NCI-H128 (cell line): ENCODE data around the gene PAK1.
"Not testable (repeated sequence)": the region's sequence is repeated elsewhere in the genome, so short reads cannot be mapped to it uniquely, and the experiment has no call there.

ENCODE experiments used
- DNase-seq: peaks from one replicate; lab custom pipeline; 2025; ENCODE audit not compliant: unreplicated experiment; lab: John Stamatoyannopoulos, UW

PAK1 gene

GRCh38 chr11:77407613-77408012 lies 66.3 kb downstream of the PAK1 start:
- DNase-seq = no peak

GRCh38 chr11:77406396-77406795 lies 67.5 kb downstream of the PAK1 start:
- no peak for DNase-seq

- DNase-seq = no peak
These were observed 70.7 kb downstream of the PAK1 start for GRCh38 chr11:77403211-77403610.

- DNase-seq = no peak
These were observed 71.7 kb downstream of the PAK1 start for GRCh38 chr11:77402218-77402556.

GRCh38 chr11:77401486-77402217 lies 72.2 kb downstream of the PAK1 start:
- no peak for DNase-seq

- no peak for DNase-seq
These were observed 73.0 kb downstream of the PAK1 start for GRCh38 chr11:77400775-77401449.

- DNase-seq = no peak
These were observed 73.6 kb downstream of the PAK1 start for GRCh38 chr11:77400271-77400670.

GRCh38 chr11:77397631-77398030 lies 76.3 kb downstream of the PAK1 start:
- DNase-seq = no peak

GRCh38 chr11:77396911-77397310 lies 77.0 kb downstream of the PAK1 start:
- DNase-seq = no peak

- no peak for DNase-seq
These were observed 77.6 kb downstream of the PAK1 start for GRCh38 chr11:77396305-77396704.

- DNase-seq = no peak
These were observed 78.3 kb downstream of the PAK1 start for GRCh38 chr11:77395460-77396173.

- no peak for DNase-seq
These were observed 81.1 kb downstream of the PAK1 start for GRCh38 chr11:77392842-77393241.

- DNase-seq = no peak
These were observed 86.2 kb downstream of the PAK1 start for GRCh38 chr11:77387701-77388100.

GRCh38 chr11:77386178-77386577 lies 87.7 kb downstream of the PAK1 start:
- no peak for DNase-seq

GRCh38 chr11:77385255-77385771 lies 88.6 kb downstream of the PAK1 start:
- DNase-seq = not testable (repeated sequence)

GRCh38 chr11:77384571-77384970 lies 89.3 kb downstream of the PAK1 start:
- no peak for DNase-seq

- not testable (repeated sequence) for DNase-seq
These were observed 90.5 kb downstream of the PAK1 start for GRCh38 chr11:77383349-77383748.

- no peak for DNase-seq
These were observed 91.9 kb downstream of the PAK1 start for GRCh38 chr11:77381729-77382665.

- DNase-seq = no peak
These were observed 94.0 kb downstream of the PAK1 start for GRCh38 chr11:77379934-77380333.

GRCh38 chr11:77379253-77379652 lies 94.6 kb downstream of the PAK1 start:
- no peak for DNase-seq

GRCh38 chr11:77377734-77378133 lies 96.2 kb downstream of the PAK1 start:
- no peak for DNase-seq
